HepG2 (cell line): ENCODE data around the gene CAPZA2. TPM values are rescaled to one million over a fixed set of nuclear protein-coding genes. Genes with fewer than 3 reads are reported as not detected.

ENCODE experiments used
- AHR ChIP-seq: IDR thresholded peaks from 2 replicates; pipeline ENCODE4 v1.6.1; 2018; ENCODE audit warnings: missing genetic modification reagents, missing compliant biosample characterization
- ATAD3A ChIP-seq: sonication (generic); formaldehyde crosslinking; IDR thresholded peaks from 2 replicates; pipeline ENCODE4 v1.4.0; 2020; ENCODE audit warnings: missing genetic modification reagents
- ETV5 ChIP-seq: IDR thresholded peaks from 2 replicates; pipeline ENCODE4 v1.6.1; 2018; ENCODE audit warnings: missing biosample characterization, missing genetic modification reagents, inconsistent platforms, borderline replicate concordance
- FLYWCH1 ChIP-seq: sonication (generic); formaldehyde crosslinking; IDR thresholded peaks from 2 replicates; pipeline ENCODE4 v1.8.1; 2023; ENCODE audit warnings: mild to moderate bottlenecking, missing genetic modification reagents
- FOSL1 ChIP-seq: sonication (generic); formaldehyde crosslinking; IDR thresholded peaks from 2 replicates; pipeline ENCODE4 v1.9.0; 2021; ENCODE audit warnings: missing genetic modification reagents, borderline replicate concordance
- POLR2AphosphoS2 ChIP-seq: IDR thresholded peaks from 2 replicates; pipeline ENCODE4 v1.6.1; 2011; ENCODE audit warnings: low read depth, low read length, improper control_type of control experiment
- SOX5 ChIP-seq: IDR thresholded peaks from 2 replicates; pipeline ENCODE4 v1.6.1; 2016; ENCODE audit warnings: borderline replicate concordance
- SSRP1 ChIP-seq: IDR thresholded peaks from 2 replicates; pipeline ENCODE4 v1.6.1; 2016; ENCODE audit warnings: control low read depth
- ZNF17 ChIP-seq: sonication (generic); formaldehyde crosslinking; IDR thresholded peaks from 2 replicates; pipeline ENCODE4 v1.5.0; 2020; ENCODE audit warnings: mild to moderate bottlenecking, missing genetic modification reagents
- ZNF235 ChIP-seq: sonication (generic); formaldehyde crosslinking; IDR thresholded peaks from 2 replicates; pipeline ENCODE4 v1.8.1; 2023; ENCODE audit warnings: mild to moderate bottlenecking, missing genetic modification reagents, borderline replicate concordance
- ZNF615 ChIP-seq: sonication (generic); formaldehyde crosslinking; IDR thresholded peaks from 2 replicates; pipeline ENCODE4 v1.5.0; 2020; ENCODE audit warnings: mild to moderate bottlenecking, missing genetic modification reagents, borderline replicate concordance
- polyA plus RNA-seq, 8 experiments: library from polyadenylated mRNA; depleted of rRNA in 3 of 8; stranded (reverse) in 7 of 8; unstranded in 1 of 8; fragments of >200 nt; fragmentation: Illumina TruSeq in 4 of 8; extraction: Trizol in 4 of 8; gene quantifications; 2 replicates each; pipeline versions ENCODE4 v1.2.1 to v1.2.3, GENCODE V29; 2011 to 2016; ENCODE audit warnings: low read depth in 4 of 8, missing spikeins in 1 of 8, mixed read lengths in 1 of 8; ENCODE audit not compliant: insufficient read depth in 1 of 8
- total RNA-seq, 5 experiments: library from RNA; depleted of rRNA; stranded (reverse); fragments of >200 nt; fragmentation: Illumina TruSeq; extraction: Trizol; gene quantifications; 2 replicates each; pipeline ENCODE4 v1.2.3, GENCODE V29; 2016; ENCODE audit warnings: low read depth in 1 of 5
- TF ChIP-seq, protein P1 (sequence below): sonication (generic); formaldehyde crosslinking; IDR thresholded peaks from 2 replicates; pipeline ENCODE4 v1.5.1; 2020; ENCODE audit warnings: missing genetic modification reagents, mild to moderate bottlenecking, borderline replicate concordance
- TF ChIP-seq, protein P2 (sequence below): IDR thresholded peaks from 2 replicates; pipeline ENCODE4 v1.6.1; 2012; ENCODE audit warnings: low read depth, low read length, improper control_type of control experiment
- TF ChIP-seq, protein P3 (sequence below): sonication (generic); formaldehyde crosslinking; IDR thresholded peaks from 2 replicates; pipeline ENCODE4 v1.5.0; 2020; ENCODE audit warnings: missing genetic modification reagents
- TF ChIP-seq, protein P4 (sequence below): sonication (generic); formaldehyde crosslinking; conservative IDR thresholded peaks from 2 replicates; pipeline ENCODE4 v1.4.0; 2020; ENCODE audit warnings: missing genetic modification reagents

The CAPZA2 gene
- total and polyA plus RNA-seq, 2 of the 13 experiments (the other 11 are each of a cell fraction or from before 2014, with no cell fraction given): 38.4 to 199 TPM

DNA sequence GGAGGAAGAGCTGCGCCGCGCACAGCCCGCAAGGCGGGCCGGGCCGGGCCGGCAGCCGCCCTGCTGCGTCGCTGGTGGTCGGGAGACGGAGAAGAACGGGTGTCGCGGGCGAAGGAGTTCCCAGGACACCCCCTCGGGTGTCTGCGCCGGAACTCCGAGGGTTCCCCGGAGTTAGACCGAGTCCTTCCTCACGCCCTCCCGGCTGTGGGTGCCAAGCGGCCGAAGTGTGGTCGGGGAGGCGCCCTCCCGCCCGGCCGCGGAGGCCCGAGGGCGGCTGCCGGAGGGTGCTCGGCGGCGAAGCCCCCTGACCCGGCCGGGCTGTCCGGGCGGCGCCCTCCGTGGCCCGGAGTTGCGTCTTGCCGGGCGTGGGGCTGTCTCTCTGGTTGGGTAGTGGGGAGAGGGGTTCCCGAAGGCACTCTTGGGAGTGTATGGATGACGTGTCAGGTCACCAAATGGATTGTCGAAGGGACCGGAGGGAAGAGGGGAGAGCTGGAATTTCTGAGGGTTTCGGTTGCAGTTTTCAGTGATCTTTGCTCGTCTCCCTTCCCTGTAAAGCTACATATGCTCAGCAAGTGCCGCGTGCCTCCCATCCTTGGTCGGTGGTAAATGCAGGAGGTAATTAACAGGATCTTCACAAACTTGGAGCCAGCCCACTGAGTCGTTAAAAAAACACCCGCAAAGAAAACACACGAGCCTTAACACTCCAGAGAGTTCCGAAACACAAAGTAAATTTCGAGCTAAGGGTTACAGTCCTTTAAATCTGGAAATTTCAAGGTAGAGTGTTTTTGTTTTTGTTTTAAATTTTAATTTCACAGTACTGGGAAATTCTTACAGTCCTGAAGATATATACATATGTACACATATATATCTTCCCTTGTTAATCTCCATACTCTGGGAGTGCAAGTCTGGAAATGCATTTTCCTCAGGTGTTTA is 91.8 kb downstream of the CAPZA2 start (continued):
- TF ChIP-seq, protein P1, sequence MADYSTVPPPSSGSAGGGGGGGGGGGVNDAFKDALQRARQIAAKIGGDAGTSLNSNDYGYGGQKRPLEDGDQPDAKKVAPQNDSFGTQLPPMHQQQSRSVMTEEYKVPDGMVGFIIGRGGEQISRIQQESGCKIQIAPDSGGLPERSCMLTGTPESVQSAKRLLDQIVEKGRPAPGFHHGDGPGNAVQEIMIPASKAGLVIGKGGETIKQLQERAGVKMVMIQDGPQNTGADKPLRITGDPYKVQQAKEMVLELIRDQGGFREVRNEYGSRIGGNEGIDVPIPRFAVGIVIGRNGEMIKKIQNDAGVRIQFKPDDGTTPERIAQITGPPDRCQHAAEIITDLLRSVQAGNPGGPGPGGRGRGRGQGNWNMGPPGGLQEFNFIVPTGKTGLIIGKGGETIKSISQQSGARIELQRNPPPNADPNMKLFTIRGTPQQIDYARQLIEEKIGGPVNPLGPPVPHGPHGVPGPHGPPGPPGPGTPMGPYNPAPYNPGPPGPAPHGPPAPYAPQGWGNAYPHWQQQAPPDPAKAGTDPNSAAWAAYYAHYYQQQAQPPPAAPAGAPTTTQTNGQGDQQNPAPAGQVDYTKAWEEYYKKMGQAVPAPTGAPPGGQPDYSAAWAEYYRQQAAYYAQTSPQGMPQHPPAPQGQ (CRISPR knock-in tag): no peak
- TF ChIP-seq AHR (CRISPR knock-in tag) (no peak), ZNF235 (CRISPR knock-in tag) (no peak), ATAD3A (CRISPR knock-in tag) (no peak), ZNF17 (CRISPR knock-in tag) (no peak), POLR2AphosphoS2 (no peak), ZNF615 (CRISPR knock-in tag) (no peak), ETV5 (CRISPR knock-in tag) (no peak), SOX5 (CRISPR knock-in tag) (no peak), SSRP1 (no peak), FLYWCH1 (CRISPR knock-in tag) (no peak), FOSL1 (CRISPR knock-in tag) (no peak)
- TF ChIP-seq, protein P2, sequence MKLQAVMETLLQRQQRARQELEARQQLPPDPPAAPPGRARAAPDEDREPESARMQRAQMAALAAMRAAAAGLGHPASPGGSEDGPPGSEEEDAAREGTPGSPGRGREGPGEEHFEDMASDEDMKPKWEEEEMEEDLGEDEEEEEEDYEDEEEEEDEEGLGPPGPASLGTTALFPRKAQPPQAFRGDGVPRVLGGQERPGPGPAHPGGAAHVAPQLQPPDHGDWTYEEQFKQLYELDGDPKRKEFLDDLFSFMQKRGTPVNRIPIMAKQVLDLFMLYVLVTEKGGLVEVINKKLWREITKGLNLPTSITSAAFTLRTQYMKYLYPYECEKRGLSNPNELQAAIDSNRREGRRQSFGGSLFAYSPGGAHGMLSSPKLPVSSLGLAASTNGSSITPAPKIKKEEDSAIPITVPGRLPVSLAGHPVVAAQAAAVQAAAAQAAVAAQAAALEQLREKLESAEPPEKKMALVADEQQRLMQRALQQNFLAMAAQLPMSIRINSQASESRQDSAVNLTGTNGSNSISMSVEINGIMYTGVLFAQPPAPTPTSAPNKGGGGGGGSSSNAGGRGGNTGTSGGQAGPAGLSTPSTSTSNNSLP: no peak
- TF ChIP-seq, protein P3, sequence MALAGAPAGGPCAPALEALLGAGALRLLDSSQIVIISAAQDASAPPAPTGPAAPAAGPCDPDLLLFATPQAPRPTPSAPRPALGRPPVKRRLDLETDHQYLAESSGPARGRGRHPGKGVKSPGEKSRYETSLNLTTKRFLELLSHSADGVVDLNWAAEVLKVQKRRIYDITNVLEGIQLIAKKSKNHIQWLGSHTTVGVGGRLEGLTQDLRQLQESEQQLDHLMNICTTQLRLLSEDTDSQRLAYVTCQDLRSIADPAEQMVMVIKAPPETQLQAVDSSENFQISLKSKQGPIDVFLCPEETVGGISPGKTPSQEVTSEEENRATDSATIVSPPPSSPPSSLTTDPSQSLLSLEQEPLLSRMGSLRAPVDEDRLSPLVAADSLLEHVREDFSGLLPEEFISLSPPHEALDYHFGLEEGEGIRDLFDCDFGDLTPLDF (CRISPR knock-in tag): no peak
- TF ChIP-seq, protein P4, sequence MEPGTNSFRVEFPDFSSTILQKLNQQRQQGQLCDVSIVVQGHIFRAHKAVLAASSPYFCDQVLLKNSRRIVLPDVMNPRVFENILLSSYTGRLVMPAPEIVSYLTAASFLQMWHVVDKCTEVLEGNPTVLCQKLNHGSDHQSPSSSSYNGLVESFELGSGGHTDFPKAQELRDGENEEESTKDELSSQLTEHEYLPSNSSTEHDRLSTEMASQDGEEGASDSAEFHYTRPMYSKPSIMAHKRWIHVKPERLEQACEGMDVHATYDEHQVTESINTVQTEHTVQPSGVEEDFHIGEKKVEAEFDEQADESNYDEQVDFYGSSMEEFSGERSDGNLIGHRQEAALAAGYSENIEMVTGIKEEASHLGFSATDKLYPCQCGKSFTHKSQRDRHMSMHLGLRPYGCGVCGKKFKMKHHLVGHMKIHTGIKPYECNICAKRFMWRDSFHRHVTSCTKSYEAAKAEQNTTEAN (CRISPR knock-in tag): no peak
